HepG2 (cell line): Measurements from ENCODE around the gene VPS54. TPM values are rescaled to one million over a fixed set of nuclear protein-coding genes. Genes with fewer than 3 reads are reported as not detected.
"Not testable (repeated sequence)": the region's sequence is repeated elsewhere in the genome, so short reads cannot be mapped to it uniquely, and the experiment has no call there.

Experiments
- ATAC-seq: fragments of 200-7000 bp; cut with Tn5 transposase; 3 replicates; pipeline ENCODE4 v1.9.1; 2020; ENCODE audit warnings: mild to moderate bottlenecking, moderate library complexity
- BruUV-seq: library from RNA; stranded (reverse); fragments of 400-500 nt; replicated peaks from 2 replicates; lab custom pipeline; 2021; lab: Mats Ljungman, UMichigan
- CTCF ChIA-PET: fragments of 300-600 bp; formaldehyde crosslinking; extraction: SDS; loops from one replicate; lab custom pipeline; 2021; ENCODE audit warnings: low total read pairs, inconsistent platforms, low intra/inter-chr PET ratio; lab: Yijun Ruan, JAX
- POLR2A ChIA-PET: fragments of 350-600 bp; sonication (Branson Sonifier 250); formaldehyde crosslinking; loops from one replicate; lab custom pipeline; 2020; ENCODE audit warnings: antibody characterized with exemption, inconsistent platforms; lab: Yijun Ruan, JAX
- DNase-seq: peaks from one replicate; pipeline ENCODE4 v3.0.0-alpha.2; 2015; ENCODE audit warnings: low spot score
- FAIRE-seq: peaks from 3 replicates; lab custom pipeline; 2011; peaks lifted over from hg19 to GRCh38; lab: Jason Lieb, UNC
- H2AFZ ChIP-seq: one replicate; pipeline ENCODE4 v1.6.1; 2011; ENCODE audit warnings: low read length, inconsistent platforms
- H3K27ac ChIP-seq: fragments of 300-600 bp; 3 replicates; pipeline ENCODE4 v1.8.0; 2011; ENCODE audit warnings: mixed run types, mild to moderate bottlenecking, mixed read lengths, low read length, inconsistent platforms; ENCODE audit not compliant: insufficient read depth; ENCODE audit errors: extremely low read length
- H3K27me3 ChIP-seq, 2 experiments: fragments of 200-600 bp in 1 of 2; 2 replicates in 1 of 2; 3 replicates in 1 of 2; pipeline versions ENCODE4 v1.6.0 to v1.8.0; 2011; ENCODE audit warnings: low read length in 2 of 2, mild to moderate bottlenecking in 2 of 2, moderate library complexity in 2 of 2, inconsistent platforms in 1 of 2; ENCODE audit not compliant: insufficient read depth in 2 of 2, control insufficient read depth in 1 of 2
- H3K36me3 ChIP-seq, 2 experiments: fragments of 200-600 bp in 1 of 2; replicated peaks in 1 of 2; 2 replicates in 1 of 2; 3 replicates in 1 of 2; pipeline versions ENCODE4 v1.5.1 to v1.8.0; 2011; ENCODE audit warnings: low read length in 2 of 2, inconsistent platforms in 1 of 2; ENCODE audit not compliant: insufficient read depth in 2 of 2, control insufficient read depth in 1 of 2
- H3K4me1 ChIP-seq: 2 replicates; pipeline ENCODE4 v1.5.1; 2012; ENCODE audit warnings: low read length, inconsistent platforms; ENCODE audit not compliant: insufficient read depth
- H3K4me2 ChIP-seq: 2 replicates; pipeline ENCODE4 v1.6.0; 2011; ENCODE audit warnings: low read depth, low read length, inconsistent platforms
- H3K4me3 ChIP-seq, 3 experiments: fragments of 200-600 bp in 1 of 3; sonication (generic), shearing (Covaris generic) in 1 of 3; replicated peaks in 1 of 3; 2 replicates each; pipeline ENCODE4 v1.5.1; 2011 to 2016; ENCODE audit warnings: low read length in 3 of 3, inconsistent platforms in 2 of 3, low read depth in 2 of 3, mild to moderate bottlenecking in 2 of 3, control low read depth in 1 of 3, mixed read lengths in 1 of 3; ENCODE audit not compliant: insufficient read depth in 1 of 3
- H3K79me2 ChIP-seq: one replicate; pipeline ENCODE4 v1.6.1; 2011; ENCODE audit warnings: low read length, inconsistent platforms; ENCODE audit not compliant: insufficient read depth
- H3K9ac ChIP-seq: 2 replicates; pipeline ENCODE4 v1.6.0; 2011; ENCODE audit warnings: mild to moderate bottlenecking, low read depth, low read length, inconsistent platforms; ENCODE audit not compliant: insufficient read depth
- H3K9me3 ChIP-seq: 2 replicates; pipeline ENCODE4 v1.5.1; 2012; ENCODE audit warnings: mild to moderate bottlenecking, low read length
- H4K20me1 ChIP-seq: 2 replicates; pipeline ENCODE4 v1.6.0; 2011; ENCODE audit warnings: inconsistent platforms, mild to moderate bottlenecking, low read length, moderate library complexity; ENCODE audit not compliant: insufficient read depth
- ARNT2 ChIP-seq: sonication (generic); formaldehyde crosslinking; IDR thresholded peaks from 2 replicates; pipeline ENCODE4 v1.8.0; 2022; ENCODE audit warnings: mild to moderate bottlenecking, low read depth, missing genetic modification reagents, moderate library complexity
- CBFB ChIP-seq: sonication (generic); formaldehyde crosslinking; IDR thresholded peaks from 2 replicates; pipeline ENCODE4 v1.4.0; 2020; ENCODE audit warnings: missing genetic modification reagents
- KDM6A ChIP-seq: IDR thresholded peaks from 2 replicates; pipeline ENCODE4 v1.6.1; 2016; ENCODE audit warnings: low read depth
- NR2F1 ChIP-seq, 2 experiments: fragments of 450-650 bp in 1 of 2; formaldehyde crosslinking in 1 of 2; IDR thresholded peaks; 2 replicates each; pipeline versions ENCODE4 v1.5.0 to v1.6.1; 2016 to 2020; ENCODE audit warnings: mild to moderate bottlenecking in 1 of 2, missing compliant biosample characterization in 1 of 2, missing genetic modification reagents in 1 of 2, moderate library complexity in 1 of 2
- SOX13 ChIP-seq, 3 experiments: fragments of 450-650 bp in 1 of 3; sonication (generic) in 1 of 3; formaldehyde crosslinking in 1 of 3; IDR thresholded peaks in 2 of 3; conservative IDR thresholded peaks in 1 of 3; 2 replicates each; pipeline versions ENCODE4 v1.5.0 to v1.6.1; 2016 to 2020; ENCODE audit warnings: antibody characterized with exemption in 1 of 3, mild to moderate bottlenecking in 1 of 3, missing compliant biosample characterization in 1 of 3, missing genetic modification reagents in 1 of 3, moderate library complexity in 1 of 3
- WGBS: methylation state at CpG from one replicate; pipeline ENCODE4 v1.1.6; 2017; ENCODE audit warnings: low lambda C conversion rate; 5-methylcytosine and 5-hydroxymethylcytosine counted together
- in situ Hi-C: cut with HindIII; loops from 2 replicates; pipeline ENCODE4 v1.10.0; 2017; ENCODE audit warnings: low pct_unique_long_range_greater_than_20kb; ENCODE audit not compliant: extremely low pct_ligation_motif_present
- intact Hi-C: fragments of 100-400 bp; cut with micrococcal nuclease; formaldehyde crosslinking; loops from one replicate; pipeline ENCODE4 v1.10.0; 2022; ENCODE audit not compliant: unreplicated experiment
- polyA plus RNA-seq, 8 experiments: library from polyadenylated mRNA; depleted of rRNA in 3 of 8; stranded (reverse) in 7 of 8; unstranded in 1 of 8; fragments of >200 nt; fragmentation: Illumina TruSeq in 4 of 8; extraction: Trizol in 4 of 8; gene quantifications; 2 replicates each; pipeline versions ENCODE4 v1.2.1 to v1.2.3, GENCODE V29; 2011 to 2016; ENCODE audit warnings: low read depth in 4 of 8, missing spikeins in 1 of 8, mixed read lengths in 1 of 8; ENCODE audit not compliant: insufficient read depth in 1 of 8
- total RNA-seq, 5 experiments: library from RNA; depleted of rRNA; stranded (reverse); fragments of >200 nt; fragmentation: Illumina TruSeq; extraction: Trizol; gene quantifications; 2 replicates each; pipeline ENCODE4 v1.2.3, GENCODE V29; 2016; ENCODE audit warnings: low read depth in 1 of 5
- TF ChIP-seq, protein P1 (sequence below): sonication (generic); formaldehyde crosslinking; IDR thresholded peaks from 2 replicates; pipeline ENCODE4 v1.5.1; 2020; ENCODE audit warnings: mild to moderate bottlenecking, moderate library complexity, missing genetic modification reagents
- TF ChIP-seq, protein P2 (sequence below): IDR thresholded peaks from 2 replicates; pipeline ENCODE4 v1.4.0; 2020; ENCODE audit warnings: mild to moderate bottlenecking, missing genetic modification reagents

The VPS54 gene
- total and polyA plus RNA-seq, 2 of the 13 experiments (the other 11 are each of a cell fraction or from before 2014, with no cell fraction given): 64.7 to 77.5 TPM

DNA sequence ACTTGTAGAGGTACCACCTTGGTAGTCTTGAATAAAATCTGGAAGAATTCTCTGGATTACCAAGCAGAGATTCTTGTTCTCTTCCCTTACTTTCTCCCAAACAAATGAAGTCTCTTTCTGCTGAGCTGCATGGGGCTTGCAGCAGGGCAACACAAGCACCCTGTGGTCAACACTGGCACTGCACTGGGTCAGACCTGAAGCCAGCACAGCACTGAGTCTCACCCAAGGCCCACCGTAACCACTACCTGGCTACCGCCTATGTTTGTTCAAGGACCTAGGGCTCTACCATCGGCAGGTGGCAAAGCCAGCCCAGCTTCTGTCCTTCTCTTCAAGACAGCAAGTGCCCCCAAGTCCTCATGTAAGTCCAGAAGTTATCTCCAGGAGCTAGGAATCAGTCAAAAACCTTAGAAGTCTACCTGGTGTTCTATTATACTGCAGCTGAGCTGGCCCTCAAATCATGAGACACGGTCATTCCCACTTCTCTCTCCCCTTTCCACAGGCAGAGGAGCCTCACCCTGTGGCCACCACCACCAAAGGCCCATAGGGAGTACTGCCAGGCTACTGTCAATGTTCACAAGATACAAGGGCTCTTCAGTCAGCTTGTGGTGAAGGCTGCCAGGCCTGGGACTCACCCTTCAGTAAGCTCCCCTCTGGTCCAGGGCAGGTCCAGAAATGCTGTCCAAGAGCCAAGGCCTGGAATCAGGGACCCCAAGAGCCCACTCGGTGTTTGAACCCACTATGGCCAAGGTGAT is 18.4 kb downstream of the VPS54 start (continued):
- TF ChIP-seq KDM6A: no peak

DNA sequence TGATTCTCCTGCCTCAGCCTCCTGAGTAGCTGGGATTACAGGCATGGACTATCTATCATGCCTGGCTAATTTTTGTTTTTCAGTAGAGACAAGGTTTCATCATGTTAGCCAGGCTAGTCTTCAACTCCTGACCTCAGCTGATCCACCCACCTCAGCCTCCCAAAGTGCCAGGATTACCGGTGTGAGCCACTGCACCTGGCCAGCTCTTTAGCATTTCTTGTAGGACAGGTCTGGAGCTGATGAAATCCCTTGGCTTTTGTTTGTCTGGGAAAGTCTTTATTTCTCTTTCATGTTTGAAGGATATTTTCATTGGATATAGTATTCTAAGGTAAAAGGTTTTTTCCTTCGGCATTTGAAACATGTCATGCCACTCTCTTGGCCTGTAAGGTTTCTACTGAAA is 20.2 kb downstream of the VPS54 start:
- CTCF ChIA-PET: no interaction called here
- no TSS peak for BruUV-seq
- DNase-seq: no peak
- no peak for ATAC-seq
- TF ChIP-seq ARNT2 (CRISPR knock-in tag) (peak; percentile 26; the same call in 1 of the 2 replicates), CBFB (no peak)
- Histone ChIP-seq H3K36me3 (peaks cover 8 to 43% of the 10 kb centered on the region in 2 experiments; a peak in 4 of 5 replicates), H3K27me3 (no peaks in the 10 kb centered on the region), H3K4me3 (no peak overlapping the region), H3K9ac (no peak overlapping the region), H3K27ac (no peak overlapping the region), H4K20me1 (peaks cover 5% of the 10 kb centered on the region; the same call in 1 of the 2 replicates), H3K4me1 (peaks cover 75% of the 10 kb centered on the region), H3K9me3 (peaks cover 17% of the 10 kb centered on the region), H3K4me2 (no peak overlapping the region), H3K79me2 (peaks cover 96% of the 10 kb centered on the region), H2AFZ (no peak overlapping the region)
- no peak for FAIRE-seq
- WGBS: 95% methylated on average over 2 of the region's 2 CpGs
- POLR2A ChIA-PET: interaction anchor here (1.3 to 1.6 kb wide), 2 partner anchors 25 to 157 kb away, joined by 3 to 4 read pairs; partner anchors contain the start of gene UGP2
- intact Hi-C loops: no loop called here
- in situ Hi-C loops: no loop called here

DNA sequence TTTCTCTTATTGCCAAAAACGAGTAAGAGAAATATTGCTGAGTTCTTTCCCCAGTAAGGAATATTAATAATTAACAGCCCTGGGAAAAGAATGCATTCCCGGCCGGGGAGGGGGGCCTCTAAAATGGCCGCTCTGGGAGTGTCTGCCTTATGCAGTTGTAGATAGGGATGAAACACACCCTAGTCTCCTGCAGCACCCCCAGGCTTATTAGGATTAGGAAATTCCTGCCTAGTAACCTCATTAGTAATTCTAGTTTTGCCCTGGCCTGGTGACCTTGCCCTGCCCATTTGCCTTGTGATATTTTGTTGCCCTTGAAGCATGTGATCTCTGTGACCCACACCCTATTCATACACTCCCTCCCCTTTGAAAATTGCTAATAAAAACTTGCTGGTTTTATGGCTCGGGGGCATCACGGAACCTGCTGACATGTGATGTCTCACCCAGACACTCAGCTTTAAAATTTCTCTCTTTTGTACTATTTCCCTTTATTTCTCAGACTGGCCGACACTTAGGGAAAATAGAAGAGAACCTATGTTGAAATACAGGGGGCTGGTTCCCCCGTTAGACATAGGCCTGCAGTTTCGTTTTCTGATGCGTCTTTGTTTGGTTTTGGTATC is 22.5 kb downstream of the VPS54 start:
- H3K4me3 ChIP-seq; DNase-seq; CTCF ChIA-PET; H3K27ac ChIP-seq; H4K20me1 ChIP-seq; H3K27me3 ChIP-seq; intact Hi-C loops; BruUV-seq; H3K9ac ChIP-seq; in situ Hi-C loops; H3K4me2 ChIP-seq; FAIRE-seq; ATAC-seq; H2AFZ ChIP-seq; TF ChIP-seq SOX13 (IDR thresholded peaks at IDR 0.05): not testable (repeated sequence)
- H3K4me1 ChIP-seq: peaks cover 88% of the 10 kb centered on the region
- POLR2A ChIA-PET: interaction anchor here (1.3 kb wide), 1 partner anchor 22 kb away, joined by 3 read pairs; no protein-coding TSS in a partner anchor
- peaks cover 91% of the 10 kb centered on the region for H3K79me2 ChIP-seq
- peaks cover 8 to 34% of the 10 kb centered on the region in 2 experiments; a peak in 4 of 5 replicates for H3K36me3 ChIP-seq
- H3K9me3 ChIP-seq: peaks cover 17% of the 10 kb centered on the region
- WGBS: 86% methylated on average over 10 of the region's 10 CpGs
- TF ChIP-seq, protein P1, sequence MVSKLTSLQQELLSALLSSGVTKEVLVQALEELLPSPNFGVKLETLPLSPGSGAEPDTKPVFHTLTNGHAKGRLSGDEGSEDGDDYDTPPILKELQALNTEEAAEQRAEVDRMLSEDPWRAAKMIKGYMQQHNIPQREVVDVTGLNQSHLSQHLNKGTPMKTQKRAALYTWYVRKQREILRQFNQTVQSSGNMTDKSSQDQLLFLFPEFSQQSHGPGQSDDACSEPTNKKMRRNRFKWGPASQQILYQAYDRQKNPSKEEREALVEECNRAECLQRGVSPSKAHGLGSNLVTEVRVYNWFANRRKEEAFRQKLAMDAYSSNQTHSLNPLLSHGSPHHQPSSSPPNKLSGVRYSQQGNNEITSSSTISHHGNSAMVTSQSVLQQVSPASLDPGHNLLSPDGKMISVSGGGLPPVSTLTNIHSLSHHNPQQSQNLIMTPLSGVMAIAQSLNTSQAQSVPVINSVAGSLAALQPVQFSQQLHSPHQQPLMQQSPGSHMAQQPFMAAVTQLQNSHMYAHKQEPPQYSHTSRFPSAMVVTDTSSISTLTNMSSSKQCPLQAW (CRISPR knock-in tag): peak; percentile 35; the same call in 1 of the 2 replicates
- peak in 1 of 2 experiments; percentile 50; a peak in 1 of 4 replicates for TF ChIP-seq NR2F1 (CRISPR knock-in tag; IDR thresholded peaks at IDR 0.05)
- TF ChIP-seq SOX13 (CRISPR knock-in tag; conservative IDR thresholded peaks at IDR 0.05 in 1 of 2, IDR thresholded peaks at IDR 0.05 in 1 of 2): peak in 1 of 2 experiments; percentile 3; a peak in 1 of 4 replicates
- TF ChIP-seq, protein P2, sequence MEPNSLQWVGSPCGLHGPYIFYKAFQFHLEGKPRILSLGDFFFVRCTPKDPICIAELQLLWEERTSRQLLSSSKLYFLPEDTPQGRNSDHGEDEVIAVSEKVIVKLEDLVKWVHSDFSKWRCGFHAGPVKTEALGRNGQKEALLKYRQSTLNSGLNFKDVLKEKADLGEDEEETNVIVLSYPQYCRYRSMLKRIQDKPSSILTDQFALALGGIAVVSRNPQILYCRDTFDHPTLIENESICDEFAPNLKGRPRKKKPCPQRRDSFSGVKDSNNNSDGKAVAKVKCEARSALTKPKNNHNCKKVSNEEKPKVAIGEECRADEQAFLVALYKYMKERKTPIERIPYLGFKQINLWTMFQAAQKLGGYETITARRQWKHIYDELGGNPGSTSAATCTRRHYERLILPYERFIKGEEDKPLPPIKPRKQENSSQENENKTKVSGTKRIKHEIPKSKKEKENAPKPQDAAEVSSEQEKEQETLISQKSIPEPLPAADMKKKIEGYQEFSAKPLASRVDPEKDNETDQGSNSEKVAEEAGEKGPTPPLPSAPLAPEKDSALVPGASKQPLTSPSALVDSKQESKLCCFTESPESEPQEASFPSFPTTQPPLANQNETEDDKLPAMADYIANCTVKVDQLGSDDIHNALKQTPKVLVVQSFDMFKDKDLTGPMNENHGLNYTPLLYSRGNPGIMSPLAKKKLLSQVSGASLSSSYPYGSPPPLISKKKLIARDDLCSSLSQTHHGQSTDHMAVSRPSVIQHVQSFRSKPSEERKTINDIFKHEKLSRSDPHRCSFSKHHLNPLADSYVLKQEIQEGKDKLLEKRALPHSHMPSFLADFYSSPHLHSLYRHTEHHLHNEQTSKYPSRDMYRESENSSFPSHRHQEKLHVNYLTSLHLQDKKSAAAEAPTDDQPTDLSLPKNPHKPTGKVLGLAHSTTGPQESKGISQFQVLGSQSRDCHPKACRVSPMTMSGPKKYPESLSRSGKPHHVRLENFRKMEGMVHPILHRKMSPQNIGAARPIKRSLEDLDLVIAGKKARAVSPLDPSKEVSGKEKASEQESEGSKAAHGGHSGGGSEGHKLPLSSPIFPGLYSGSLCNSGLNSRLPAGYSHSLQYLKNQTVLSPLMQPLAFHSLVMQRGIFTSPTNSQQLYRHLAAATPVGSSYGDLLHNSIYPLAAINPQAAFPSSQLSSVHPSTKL (CRISPR knock-in tag): peak; percentile 65
